Activated naive CD8-positive, alpha-beta T cell (primary cell): ENCODE results near the gene SHLD1.

Source experiments
- H3K27ac Mint-ChIP-seq: one replicate; pipeline ENCODE4 v1.8.0; 2021; ENCODE audit warnings: mixed read lengths
- H3K27me3 Mint-ChIP-seq: one replicate; pipeline ENCODE4 v1.8.0; 2021; ENCODE audit warnings: mixed read lengths
- H3K36me3 Mint-ChIP-seq: one replicate; pipeline ENCODE4 v1.8.0; 2021; ENCODE audit warnings: mixed read lengths
- H3K4me1 Mint-ChIP-seq: one replicate; pipeline ENCODE4 v1.8.0; 2021; ENCODE audit warnings: low read depth, mixed read lengths
- H3K4me3 Mint-ChIP-seq: one replicate; pipeline ENCODE4 v1.8.0; 2021; ENCODE audit warnings: mild to moderate bottlenecking, mixed read lengths
- H3K9me3 Mint-ChIP-seq: one replicate; pipeline ENCODE4 v1.8.0; 2021; ENCODE audit warnings: low read depth, mixed read lengths

SHLD1 gene

DNA sequence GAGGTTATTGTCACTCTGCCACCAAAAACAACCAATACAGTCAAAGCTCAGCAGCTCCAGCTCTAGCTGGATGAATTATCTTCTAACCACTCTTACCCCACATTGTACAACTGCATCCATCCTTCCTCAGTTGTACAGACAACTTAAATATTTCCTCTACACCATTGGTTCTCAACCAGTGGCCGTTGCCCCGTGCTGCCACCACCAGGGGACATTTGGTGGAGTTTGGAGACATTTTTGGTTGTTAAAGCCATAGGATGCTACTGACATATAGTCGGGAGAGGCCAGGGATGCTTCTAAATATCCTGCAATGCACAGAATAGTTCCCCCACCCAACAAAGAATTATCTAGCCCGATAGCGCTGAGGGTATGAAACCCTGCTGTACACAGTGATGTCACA is 59.3 kb downstream of the SHLD1 start:
- Mint-ChIP-seq H3K9me3 (no peaks in the 10 kb centered on the region), H3K36me3 (peaks cover 5% of the 10 kb centered on the region), H3K4me1 (peaks cover 15% of the 10 kb centered on the region), H3K27me3 (no peaks in the 10 kb centered on the region), H3K27ac (no peak overlapping the region), H3K4me3 (no peak overlapping the region)

DNA sequence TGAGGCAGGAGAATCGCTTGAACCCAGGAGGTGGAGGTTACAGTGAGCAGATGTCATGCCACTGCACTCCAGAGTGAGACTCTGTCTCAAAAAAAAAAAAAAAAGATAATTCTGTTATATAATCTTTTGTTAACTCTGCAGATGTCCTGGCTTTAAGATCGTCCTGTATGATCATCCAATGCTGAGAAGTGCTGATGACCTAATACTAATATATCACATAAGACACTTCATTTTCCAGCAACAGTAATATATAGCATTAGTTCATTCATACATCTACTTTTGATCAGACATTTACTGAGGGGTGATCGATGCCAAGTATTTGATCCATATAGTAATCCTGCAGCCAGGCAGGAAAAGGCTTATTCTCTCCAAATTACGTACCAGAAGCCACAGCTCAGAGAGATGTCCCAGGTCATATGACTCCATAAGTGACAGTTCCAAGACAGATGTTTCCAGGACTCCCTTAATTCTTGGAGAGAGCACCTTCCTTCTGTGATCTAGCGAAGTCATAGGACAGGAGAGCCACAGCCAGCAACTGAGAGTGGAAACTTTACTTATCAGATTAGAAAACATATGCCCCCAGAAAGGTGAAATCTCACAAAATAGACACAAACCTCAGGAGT is 60.7 kb downstream of the SHLD1 start:
- Mint-ChIP-seq H3K36me3 (peaks cover 5% of the 10 kb centered on the region), H3K27ac (no peak overlapping the region), H3K4me1 (peaks cover 5% of the 10 kb centered on the region), H3K9me3 (no peaks in the 10 kb centered on the region), H3K4me3 (no peak overlapping the region), H3K27me3 (no peaks in the 10 kb centered on the region)

DNA sequence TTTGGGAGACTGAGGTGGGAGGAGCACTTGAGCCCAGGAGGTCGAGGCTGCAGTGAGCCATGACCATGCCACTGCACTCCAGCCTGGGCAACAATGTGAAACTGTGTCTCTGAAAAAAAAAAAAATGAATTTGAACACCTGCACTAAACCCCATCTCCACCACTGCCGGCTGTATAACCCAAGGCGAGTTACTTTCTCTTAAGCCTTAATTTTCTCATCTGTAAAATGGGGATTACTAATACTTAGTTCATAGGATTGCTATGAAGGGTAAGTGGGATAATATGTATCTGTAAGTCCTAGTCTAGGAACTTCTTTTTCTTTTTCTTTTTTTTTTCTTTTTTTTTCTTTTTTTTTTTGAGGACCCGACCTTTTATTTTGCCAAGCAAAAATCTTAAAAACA is 61.5 kb downstream of the SHLD1 start:
- H3K4me3 Mint-ChIP-seq: no peak overlapping the region
- H3K27ac Mint-ChIP-seq: no peak overlapping the region
- H3K27me3 Mint-ChIP-seq: no peaks in the 10 kb centered on the region
- H3K36me3 Mint-ChIP-seq: peaks cover 3% of the 10 kb centered on the region
- H3K9me3 Mint-ChIP-seq: no peaks in the 10 kb centered on the region
- peaks cover 8% of the 10 kb centered on the region for H3K4me1 Mint-ChIP-seq

DNA sequence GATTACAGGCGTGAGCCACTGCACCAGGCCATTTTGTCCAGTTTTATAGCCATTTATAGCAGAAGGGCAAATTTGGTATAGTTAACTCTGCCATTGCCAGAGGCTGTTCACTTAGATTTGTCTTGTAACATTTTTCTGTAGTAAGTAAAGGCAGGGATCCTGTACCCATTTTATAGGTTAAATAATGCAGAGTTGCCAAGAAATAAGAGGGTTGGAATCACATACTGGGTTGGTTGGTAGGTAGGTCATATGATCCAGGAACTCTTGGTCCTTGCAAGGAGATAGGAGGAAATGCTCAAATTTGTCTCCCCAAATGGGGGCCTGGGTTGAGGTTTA is 68.1 kb downstream of the SHLD1 start:
- H3K27ac Mint-ChIP-seq: no peak overlapping the region
- no peak overlapping the region for H3K4me3 Mint-ChIP-seq
- H3K27me3 Mint-ChIP-seq: no peaks in the 10 kb centered on the region
- H3K9me3 Mint-ChIP-seq: no peaks in the 10 kb centered on the region
- H3K4me1 Mint-ChIP-seq: peaks cover 12% of the 10 kb centered on the region
- H3K36me3 Mint-ChIP-seq: peaks cover 14% of the 10 kb centered on the region

DNA sequence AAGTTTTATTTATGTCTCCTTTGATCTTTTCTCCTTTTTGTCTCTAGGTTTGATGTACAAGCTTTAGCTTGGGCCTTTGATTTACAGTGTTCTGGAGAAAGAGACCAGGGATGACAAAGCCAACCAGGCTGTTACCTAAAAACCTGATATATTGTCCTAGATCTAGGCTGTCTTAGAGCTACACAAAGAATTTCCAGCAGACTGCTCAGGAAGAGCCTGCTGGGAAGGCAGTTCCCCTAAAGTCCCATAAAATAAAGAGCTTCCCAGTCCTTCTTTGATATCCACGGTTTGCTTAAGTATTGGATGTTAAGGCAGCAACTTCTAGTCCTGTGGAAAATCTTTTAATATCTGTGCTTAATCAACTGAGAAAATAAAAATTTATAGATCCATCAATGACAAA is 70.5 kb downstream of the SHLD1 start:
- Mint-ChIP-seq H3K27ac (no peak overlapping the region), H3K36me3 (peaks cover 22% of the 10 kb centered on the region), H3K4me1 (peaks cover 25% of the 10 kb centered on the region), H3K4me3 (no peak overlapping the region), H3K27me3 (no peaks in the 10 kb centered on the region), H3K9me3 (no peaks in the 10 kb centered on the region)

DNA sequence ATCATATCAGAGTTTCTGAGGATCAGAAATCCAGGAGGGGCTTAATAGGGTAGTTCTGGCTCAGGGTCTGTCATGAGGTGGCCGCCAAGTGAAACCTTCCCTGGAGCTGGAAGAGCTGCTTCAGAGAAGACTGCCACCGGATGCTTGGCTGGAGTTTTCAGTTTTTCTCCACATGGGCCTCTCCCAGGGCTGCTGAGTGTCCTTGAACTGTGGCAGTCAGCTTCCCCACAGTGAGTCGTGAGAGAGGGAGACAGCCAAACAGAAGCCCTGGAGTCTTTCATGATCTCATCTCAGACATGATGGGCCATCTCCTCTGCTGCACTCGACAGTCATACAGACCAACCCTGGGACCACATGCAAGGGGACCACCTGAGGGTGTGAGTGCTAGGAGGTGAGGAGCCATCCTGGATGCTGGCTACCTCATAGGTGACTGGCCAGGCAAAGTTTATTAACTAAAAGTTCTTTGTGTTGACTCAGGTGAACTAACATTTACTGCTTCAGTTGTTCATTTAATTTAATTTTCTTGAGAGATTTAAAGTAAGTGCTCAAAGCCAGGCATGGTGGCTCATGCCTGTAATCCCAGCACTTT is 71.5 kb downstream of the SHLD1 start:
- Mint-ChIP-seq H3K27me3 (no peaks in the 10 kb centered on the region), H3K36me3 (peaks cover 22% of the 10 kb centered on the region), H3K4me3 (no peak overlapping the region), H3K4me1 (peaks cover 31% of the 10 kb centered on the region), H3K27ac (no peak overlapping the region), H3K9me3 (no peaks in the 10 kb centered on the region)

DNA sequence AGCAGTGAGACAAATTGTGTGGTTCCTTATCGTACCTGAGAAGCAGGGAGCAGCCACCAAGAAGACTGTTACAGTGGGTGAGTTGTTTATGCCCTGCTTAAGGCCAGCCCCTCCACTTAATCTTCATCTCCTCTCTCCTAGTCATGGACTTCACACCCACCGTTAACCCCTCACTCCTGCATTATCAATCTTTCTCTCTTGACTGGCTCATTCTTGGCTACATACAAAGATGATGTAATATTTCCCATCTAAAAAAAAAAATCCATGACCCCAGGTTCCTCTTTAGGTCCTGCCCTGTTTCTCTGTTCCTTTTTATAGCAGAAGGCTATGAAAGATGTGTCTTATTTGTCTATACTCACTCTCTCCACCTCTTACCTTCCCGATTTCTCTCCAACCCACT is 72.4 kb downstream of the SHLD1 start:
- Mint-ChIP-seq H3K9me3 (no peaks in the 10 kb centered on the region), H3K36me3 (peaks cover 22% of the 10 kb centered on the region), H3K4me3 (no peak overlapping the region), H3K27ac (no peak overlapping the region), H3K4me1 (peaks cover 33% of the 10 kb centered on the region), H3K27me3 (no peaks in the 10 kb centered on the region)

DNA sequence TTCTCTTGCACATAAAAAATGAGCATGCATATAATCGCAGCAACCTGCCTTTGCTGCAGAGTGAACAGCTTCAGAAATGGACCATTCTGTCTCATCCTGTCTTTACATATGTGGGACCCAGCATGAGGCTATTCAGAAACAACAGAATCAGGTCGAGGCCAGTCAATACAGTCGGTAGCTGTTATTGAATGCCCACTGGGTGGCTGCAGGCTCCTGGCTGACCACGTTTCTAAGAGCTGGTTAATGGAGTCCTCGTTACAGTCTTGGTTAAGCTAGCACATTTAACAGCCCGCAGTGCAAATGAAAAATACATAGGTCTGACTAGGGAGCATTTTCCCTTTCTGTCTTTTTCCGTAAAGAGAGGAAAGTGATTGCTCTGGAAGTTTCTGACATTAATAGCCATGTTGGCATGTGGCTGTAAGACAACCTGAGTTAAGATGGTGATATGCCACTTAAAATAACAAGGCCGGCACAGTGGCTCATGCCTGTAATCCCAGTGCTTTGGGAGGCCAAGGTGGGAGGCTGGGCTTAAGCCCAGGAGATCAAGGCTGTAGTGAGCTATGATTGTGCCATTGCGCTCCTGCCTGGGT is 75.0 kb downstream of the SHLD1 start:
- Mint-ChIP-seq H3K27me3 (no peaks in the 10 kb centered on the region), H3K36me3 (peaks cover 16% of the 10 kb centered on the region), H3K27ac (no peak overlapping the region), H3K4me1 (peaks cover 32% of the 10 kb centered on the region), H3K9me3 (no peaks in the 10 kb centered on the region), H3K4me3 (no peak overlapping the region)

DNA sequence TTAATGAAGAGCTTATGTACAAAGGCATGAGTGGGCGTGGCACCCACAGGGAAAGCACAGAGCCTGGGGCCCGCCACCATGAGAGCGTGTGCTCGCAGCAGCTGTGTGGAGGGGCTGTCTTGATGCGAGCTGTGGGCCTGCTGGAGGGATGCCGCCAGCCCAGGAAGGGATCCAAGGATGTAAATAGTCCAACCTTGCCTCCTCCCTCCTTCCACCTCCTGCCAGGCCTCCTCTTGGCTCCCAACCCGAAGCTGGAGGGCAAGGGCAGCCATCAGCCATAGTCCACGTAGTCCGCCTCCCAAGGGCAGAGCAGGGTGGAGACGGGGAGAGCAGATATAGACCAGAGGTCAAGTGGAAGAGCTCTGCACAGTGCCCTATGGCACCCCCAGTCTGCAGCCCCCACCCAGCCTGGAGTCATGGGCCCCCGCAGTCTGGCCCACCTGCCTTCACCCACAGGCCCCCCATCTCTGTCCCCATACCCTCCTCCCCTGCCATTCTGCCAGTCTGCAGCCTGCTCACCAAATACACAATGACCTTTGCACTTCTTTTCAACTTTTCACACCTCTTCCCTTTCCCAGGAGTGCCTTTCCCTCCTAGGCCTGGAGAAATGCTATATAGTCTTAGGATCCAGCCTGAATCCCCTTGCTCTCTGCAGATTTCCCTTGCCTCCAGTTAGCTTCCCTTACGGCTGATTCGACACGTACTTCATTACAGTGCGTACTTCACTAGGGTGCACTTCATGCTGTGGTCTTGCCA is 77.1 kb downstream of the SHLD1 start:
- Mint-ChIP-seq H3K27ac (no peak overlapping the region), H3K4me1 (peaks cover 32% of the 10 kb centered on the region), H3K4me3 (no peak overlapping the region), H3K9me3 (no peaks in the 10 kb centered on the region), H3K27me3 (no peaks in the 10 kb centered on the region), H3K36me3 (peaks cover 9% of the 10 kb centered on the region)

DNA sequence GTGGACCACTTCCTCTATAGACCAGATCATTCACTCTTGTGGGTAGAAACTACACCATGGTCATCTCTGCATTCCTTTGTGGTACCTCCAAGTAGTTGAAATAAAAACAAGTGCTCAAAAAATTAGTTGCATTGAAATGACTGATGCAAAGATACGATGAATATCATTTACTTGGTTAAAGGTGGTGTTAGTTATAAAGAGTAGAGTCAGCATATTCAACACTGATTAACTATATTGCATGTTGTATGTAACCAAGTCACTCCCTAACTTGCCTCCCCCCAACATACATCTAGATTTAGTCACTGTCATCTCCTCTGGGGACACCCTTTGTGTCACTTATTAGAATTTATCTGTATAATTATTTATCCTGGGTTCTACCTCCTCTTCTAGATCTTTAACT is 77.7 kb downstream of the SHLD1 start:
- Mint-ChIP-seq H3K27ac (no peak overlapping the region), H3K4me3 (no peak overlapping the region), H3K36me3 (peaks cover 7% of the 10 kb centered on the region), H3K27me3 (no peaks in the 10 kb centered on the region), H3K9me3 (no peaks in the 10 kb centered on the region), H3K4me1 (peaks cover 32% of the 10 kb centered on the region)

DNA sequence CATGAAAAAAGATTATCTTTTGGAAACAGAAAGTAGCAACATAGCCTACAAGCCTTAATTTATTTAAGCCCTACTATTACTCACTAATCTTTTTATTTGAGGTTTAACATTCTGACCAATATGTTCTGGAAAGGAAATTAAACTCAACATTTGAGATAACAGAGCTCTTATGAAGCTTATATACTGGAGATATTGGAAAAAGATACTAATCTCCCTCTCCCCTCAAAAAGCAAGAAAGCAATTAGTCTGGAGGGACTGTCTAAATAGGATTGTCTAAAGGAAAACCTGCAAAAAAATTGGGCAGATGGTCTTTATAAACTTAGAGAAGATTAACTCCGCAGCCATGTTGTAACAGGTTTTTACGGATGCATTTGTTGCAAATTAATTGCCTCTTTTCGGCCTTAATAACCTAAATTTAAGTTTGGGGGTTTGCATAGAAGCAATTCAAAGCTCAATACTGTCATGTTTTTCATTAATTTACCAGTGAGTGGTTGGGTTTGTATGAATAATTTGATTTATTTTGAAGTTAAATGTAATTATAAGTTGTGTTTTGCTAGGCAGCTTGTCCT is 79.1 kb downstream of the SHLD1 start:
- H3K4me3 Mint-ChIP-seq: no peak overlapping the region

DNA sequence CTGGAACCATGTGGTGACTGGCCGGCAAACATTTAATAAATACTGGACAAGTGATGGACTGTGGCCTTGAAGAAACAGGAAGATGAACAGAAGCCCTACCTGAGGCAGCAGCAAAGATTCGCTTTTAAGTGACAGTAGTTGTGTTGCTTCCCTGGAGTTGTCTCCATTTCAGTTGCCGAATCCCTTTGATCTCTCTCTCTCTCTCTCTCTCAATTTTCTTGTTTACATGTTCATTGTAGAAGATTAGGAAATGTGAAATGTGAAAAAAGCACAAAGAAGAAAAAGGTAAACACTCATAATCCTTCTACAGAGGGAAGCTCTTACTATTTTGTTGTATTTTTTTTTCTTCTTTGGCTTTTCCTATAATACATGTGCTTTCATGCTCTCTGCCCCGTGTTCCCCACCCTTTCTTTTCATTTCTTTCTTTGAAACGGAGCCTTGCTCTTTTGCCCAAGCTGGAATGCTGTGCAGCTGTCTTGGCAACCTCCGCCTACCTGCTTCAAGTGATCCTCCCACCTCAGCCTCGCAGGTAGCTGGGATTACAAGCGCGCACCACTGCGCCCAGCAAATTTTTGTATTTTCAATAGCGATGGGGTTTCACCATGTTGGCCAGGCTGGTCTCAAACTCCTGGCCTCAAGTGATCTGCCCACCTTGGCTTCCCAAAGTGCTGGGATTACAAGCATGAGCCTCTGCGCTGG is 81.5 kb downstream of the SHLD1 start:
- H3K4me3 Mint-ChIP-seq: no peak overlapping the region
- no peaks in the 10 kb centered on the region for H3K27me3 Mint-ChIP-seq
- H3K27ac Mint-ChIP-seq: no peak overlapping the region
- H3K4me1 Mint-ChIP-seq: peaks cover 31% of the 10 kb centered on the region
- peaks cover 4% of the 10 kb centered on the region for H3K36me3 Mint-ChIP-seq
- H3K9me3 Mint-ChIP-seq: no peaks in the 10 kb centered on the region

More for the DNA sequence above, 79.1 kb downstream of the SHLD1 start:
- Mint-ChIP-seq H3K27ac (no peak overlapping the region), H3K36me3 (peaks cover under 1% of the 10 kb centered on the region), H3K9me3 (no peaks in the 10 kb centered on the region), H3K27me3 (no peaks in the 10 kb centered on the region), H3K4me1 (peaks cover 25% of the 10 kb centered on the region)

DNA sequence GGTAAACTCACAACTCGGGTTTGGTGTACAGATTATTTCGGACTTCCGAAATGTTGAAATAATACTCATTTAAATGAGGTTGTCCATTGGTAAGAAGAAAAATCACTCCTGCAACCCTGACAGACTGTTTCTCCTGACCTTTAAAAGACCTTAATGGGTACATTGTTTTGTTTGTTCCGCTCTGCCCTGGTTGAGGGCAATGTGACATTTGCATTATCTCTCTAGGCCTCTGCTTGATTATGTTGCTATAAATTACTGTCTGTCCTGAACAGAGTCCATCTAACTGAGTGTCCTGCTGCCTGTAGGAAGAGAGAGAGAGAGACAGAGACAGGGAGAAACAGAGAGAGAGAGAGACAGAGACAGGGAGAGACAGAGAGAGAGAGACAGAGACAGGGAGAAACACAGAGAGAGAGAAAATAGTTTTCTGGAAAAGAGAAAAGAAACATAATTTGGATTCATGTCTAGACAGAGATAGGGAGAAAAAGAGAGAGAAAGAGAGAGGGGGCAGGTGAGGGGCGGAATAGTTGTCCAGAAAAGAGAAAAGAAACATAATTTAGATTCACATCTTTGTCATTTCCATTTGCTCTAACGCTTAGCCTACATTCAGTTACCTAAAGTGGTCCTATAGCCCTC is 83.2 kb downstream of the SHLD1 start:
- Mint-ChIP-seq H3K4me1 (peaks cover 31% of the 10 kb centered on the region), H3K27ac (no peak overlapping the region), H3K4me3 (no peak overlapping the region), H3K36me3 (peaks cover 4% of the 10 kb centered on the region), H3K9me3 (no peaks in the 10 kb centered on the region), H3K27me3 (no peaks in the 10 kb centered on the region)

DNA sequence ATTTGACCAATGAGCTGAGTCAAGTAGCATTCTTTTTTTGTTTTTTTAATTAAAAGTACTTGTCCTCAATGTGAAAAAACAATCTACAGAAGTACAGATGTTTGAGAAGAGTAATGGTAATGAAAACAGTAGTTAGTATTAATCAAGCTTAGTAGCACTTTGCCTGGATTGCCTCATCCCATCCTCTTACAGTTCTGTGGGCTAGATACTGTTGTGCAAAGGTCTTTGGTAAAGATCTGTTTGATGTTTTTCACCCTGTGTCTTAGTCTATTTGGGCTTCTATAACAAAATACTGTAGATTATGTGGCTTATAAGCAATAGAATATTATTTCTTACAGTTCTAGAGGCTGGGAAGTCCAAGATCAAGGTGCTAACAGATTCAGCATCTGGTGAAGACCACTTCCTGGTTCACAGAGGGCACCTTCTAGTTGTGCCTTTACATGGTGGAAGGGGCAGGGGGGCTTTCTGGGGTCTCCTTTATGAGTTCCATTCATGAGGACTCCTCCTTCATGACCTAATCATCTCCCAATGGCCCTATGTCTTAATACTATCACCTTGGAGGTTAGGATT is 84.3 kb downstream of the SHLD1 start:
- no peak overlapping the region for H3K4me3 Mint-ChIP-seq
- H3K9me3 Mint-ChIP-seq: no peaks in the 10 kb centered on the region
- H3K27me3 Mint-ChIP-seq: no peaks in the 10 kb centered on the region
- H3K4me1 Mint-ChIP-seq: peaks cover 34% of the 10 kb centered on the region
- H3K36me3 Mint-ChIP-seq: peaks cover 4% of the 10 kb centered on the region
- H3K27ac Mint-ChIP-seq: peak overlapping the region; percentile 86
